ENCODE measurements around the gene THUMPD3.

THUMPD3 gene

GRCh38 chr3:9362731-9363530 is at the start of gene THUMPD3:
THUMPD3 (plus strand) TSS chr3:9363054; CDS start chr3:9365069, 2,015 bp downstream.
- DNase-seq: peak; percentile 93 to 94
- TF ChIP-seq POLR2A (IDR thresholded peaks at IDR 0.05; ENCODE audit: low read length): peak; percentile 94
- no peak for TF ChIP-seq GATA1 (IDR thresholded peaks at IDR 0.05; ENCODE audit: low read depth, low read length)

- no peak for DNase-seq
- TF ChIP-seq POLR2A (IDR thresholded peaks at IDR 0.05; ENCODE audit: low read length) (no peak), GATA1 (IDR thresholded peaks at IDR 0.05; ENCODE audit: low read depth, low read length) (no peak)
Observed at GRCh38 chr3:9314796-9315195, 48.1 kb upstream of the THUMPD3 start.

GRCh38 chr3:9316881-9317361 is 45.9 kb upstream of the THUMPD3 start:
- DNase-seq: no peak
- TF ChIP-seq POLR2A (IDR thresholded peaks at IDR 0.05; ENCODE audit: low read length) (no peak), GATA1 (IDR thresholded peaks at IDR 0.05; ENCODE audit: low read depth, low read length) (no peak)

GRCh38 chr3:9322780-9323179 is 40.1 kb upstream of the THUMPD3 start:
- no peak for DNase-seq
- no peak for TF ChIP-seq GATA1 (IDR thresholded peaks at IDR 0.05; ENCODE audit: low read depth, low read length)
- no peak for TF ChIP-seq POLR2A (IDR thresholded peaks at IDR 0.05; ENCODE audit: low read length)

GRCh38 chr3:9324944-9325343 is 37.9 kb upstream of the THUMPD3 start:
- no peak for TF ChIP-seq GATA1 (IDR thresholded peaks at IDR 0.05; ENCODE audit: low read depth, low read length)
- no peak for TF ChIP-seq POLR2A (IDR thresholded peaks at IDR 0.05; ENCODE audit: low read length)
- DNase-seq: no peak

GRCh38 chr3:9327578-9327977 is 35.3 kb upstream of the THUMPD3 start:
- TF ChIP-seq POLR2A (IDR thresholded peaks at IDR 0.05; ENCODE audit: low read length) (no peak), GATA1 (IDR thresholded peaks at IDR 0.05; ENCODE audit: low read depth, low read length) (no peak)
- no peak for DNase-seq

GRCh38 chr3:9330166-9330703 is 32.6 kb upstream of the THUMPD3 start:
- no peak for DNase-seq
- TF ChIP-seq POLR2A (IDR thresholded peaks at IDR 0.05; ENCODE audit: low read length): no peak
- no peak for TF ChIP-seq GATA1 (IDR thresholded peaks at IDR 0.05; ENCODE audit: low read depth, low read length)

GRCh38 chr3:9331171-9331570 is 31.7 kb upstream of the THUMPD3 start:
- no peak for DNase-seq
- no peak for TF ChIP-seq GATA1 (IDR thresholded peaks at IDR 0.05; ENCODE audit: low read depth, low read length)

- DNase-seq: no peak
- TF ChIP-seq POLR2A (IDR thresholded peaks at IDR 0.05; ENCODE audit: low read length): no peak
- TF ChIP-seq GATA1 (IDR thresholded peaks at IDR 0.05; ENCODE audit: low read depth, low read length): no peak
Observed at GRCh38 chr3:9332250-9333030, 30.4 kb upstream of the THUMPD3 start.

GRCh38 chr3:9339761-9340471 is 22.9 kb upstream of the THUMPD3 start:
- DNase-seq: no peak
- TF ChIP-seq GATA1 (IDR thresholded peaks at IDR 0.05; ENCODE audit: low read depth, low read length) (no peak), POLR2A (IDR thresholded peaks at IDR 0.05; ENCODE audit: low read length) (no peak)

GRCh38 chr3:9340472-9340902 is 22.4 kb upstream of the THUMPD3 start:
- no peak for DNase-seq

GRCh38 chr3:9342696-9343095 is 20.2 kb upstream of the THUMPD3 start:
- DNase-seq: no peak
- TF ChIP-seq POLR2A (IDR thresholded peaks at IDR 0.05; ENCODE audit: low read length) (no peak), GATA1 (IDR thresholded peaks at IDR 0.05; ENCODE audit: low read depth, low read length) (no peak)

More at GRCh38 chr3:9340472-9340902, 22.4 kb upstream of the THUMPD3 start:
- TF ChIP-seq POLR2A (IDR thresholded peaks at IDR 0.05; ENCODE audit: low read length) (no peak), GATA1 (IDR thresholded peaks at IDR 0.05; ENCODE audit: low read depth, low read length) (no peak)

- no peak for DNase-seq
- no peak for TF ChIP-seq GATA1 (IDR thresholded peaks at IDR 0.05; ENCODE audit: low read depth, low read length)
- no peak for TF ChIP-seq POLR2A (IDR thresholded peaks at IDR 0.05; ENCODE audit: low read length)
Observed at GRCh38 chr3:9343115-9343514, 19.7 kb upstream of the THUMPD3 start.

Data from erythroblast (primary cell).